ENCODE data around the gene CSNK1G2.

The CSNK1G2 gene

GRCh38 chr19:1929021-1929742, 11.8 kb upstream of the CSNK1G2 start:
- TF ChIP-seq CTCF (IDR thresholded peaks at IDR 0.05; ENCODE audit: low read depth, low read length): peak; percentile 90
- DNase-seq (ENCODE audit: extremely low read depth, low read depth): no peak

GRCh38 chr19:1931445-1931844, 9.5 kb upstream of the CSNK1G2 start:
- DNase-seq (ENCODE audit: extremely low read depth, low read depth): no peak

GRCh38 chr19:1932395-1932794, 8.6 kb upstream of the CSNK1G2 start:
- DNase-seq (ENCODE audit: extremely low read depth, low read depth): no peak
- no peak for TF ChIP-seq CTCF (IDR thresholded peaks at IDR 0.05; ENCODE audit: low read depth, low read length)

More at GRCh38 chr19:1931445-1931844, 9.5 kb upstream of the CSNK1G2 start:
- TF ChIP-seq CTCF (IDR thresholded peaks at IDR 0.05; ENCODE audit: low read depth, low read length): no peak

GRCh38 chr19:1933244-1933643, 7.7 kb upstream of the CSNK1G2 start:
- TF ChIP-seq CTCF (IDR thresholded peaks at IDR 0.05; ENCODE audit: low read depth, low read length): no peak
- DNase-seq (ENCODE audit: extremely low read depth, low read depth): no peak

- no peak for TF ChIP-seq CTCF (IDR thresholded peaks at IDR 0.05; ENCODE audit: low read depth, low read length)
- DNase-seq (ENCODE audit: extremely low read depth, low read depth): no peak
Measured at GRCh38 chr19:1933942-1934341, 7.0 kb upstream of the CSNK1G2 start.

GRCh38 chr19:1935484-1936208, 5.3 kb upstream of the CSNK1G2 start:
- no peak for DNase-seq (ENCODE audit: extremely low read depth, low read depth)
- TF ChIP-seq CTCF (IDR thresholded peaks at IDR 0.05; ENCODE audit: low read depth, low read length): no peak

GRCh38 chr19:1936430-1936829, 4.5 kb upstream of the CSNK1G2 start:
- TF ChIP-seq CTCF (IDR thresholded peaks at IDR 0.05; ENCODE audit: low read depth, low read length): no peak
- DNase-seq (ENCODE audit: extremely low read depth, low read depth): no peak

All from AG09319 (cell line).